ENCODE data around the gene CSHL1.
"Not testable (repeated sequence)": the region's sequence is repeated elsewhere in the genome, so short reads cannot be mapped to it uniquely, and the experiment has no call there.

GRCh38 chr17:63917206-63917605 is 6.1 kb upstream of the CSHL1 start:
- TF ChIP-seq, protein P1, sequence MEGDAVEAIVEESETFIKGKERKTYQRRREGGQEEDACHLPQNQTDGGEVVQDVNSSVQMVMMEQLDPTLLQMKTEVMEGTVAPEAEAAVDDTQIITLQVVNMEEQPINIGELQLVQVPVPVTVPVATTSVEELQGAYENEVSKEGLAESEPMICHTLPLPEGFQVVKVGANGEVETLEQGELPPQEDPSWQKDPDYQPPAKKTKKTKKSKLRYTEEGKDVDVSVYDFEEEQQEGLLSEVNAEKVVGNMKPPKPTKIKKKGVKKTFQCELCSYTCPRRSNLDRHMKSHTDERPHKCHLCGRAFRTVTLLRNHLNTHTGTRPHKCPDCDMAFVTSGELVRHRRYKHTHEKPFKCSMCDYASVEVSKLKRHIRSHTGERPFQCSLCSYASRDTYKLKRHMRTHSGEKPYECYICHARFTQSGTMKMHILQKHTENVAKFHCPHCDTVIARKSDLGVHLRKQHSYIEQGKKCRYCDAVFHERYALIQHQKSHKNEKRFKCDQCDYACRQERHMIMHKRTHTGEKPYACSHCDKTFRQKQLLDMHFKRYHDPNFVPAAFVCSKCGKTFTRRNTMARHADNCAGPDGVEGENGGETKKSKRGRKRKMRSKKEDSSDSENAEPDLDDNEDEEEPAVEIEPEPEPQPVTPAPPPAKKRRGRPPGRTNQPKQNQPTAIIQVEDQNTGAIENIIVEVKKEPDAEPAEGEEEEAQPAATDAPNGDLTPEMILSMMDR (IDR thresholded peaks at IDR 0.05; ENCODE audit: insufficient read depth, low read depth, low read length), result not testable (repeated sequence)
- TF ChIP-seq EZH2 (IDR thresholded peaks at IDR 0.05; ENCODE audit: insufficient read depth, low read length), result not testable (repeated sequence)
